ENCODE data around the gene UNC13D.

UNC13D gene

GRCh38 chr17:75840799-75841164 is 3.4 kb downstream of the UNC13D start:
- H3K27me3 ChIP-seq (replicated peaks; ENCODE audit: insufficient read depth, low read length), result peaks cover 7% of the 10 kb centered on the region; the same call in 1 of the 2 replicates
- DNase-seq, result no peak
- no peaks in the 10 kb centered on the region for H3K4me1 ChIP-seq (ENCODE audit: low read length)
- H3K9me2 ChIP-seq (replicated peaks; ENCODE audit: insufficient read depth, low read length), result no peaks in the 10 kb centered on the region
- no peak overlapping the region for H3K4me2 ChIP-seq (ENCODE audit: low read depth, low read length)
- H3K27ac ChIP-seq (ENCODE audit: low read length), result no peak overlapping the region
- no peak overlapping the region for H2AFZ ChIP-seq (ENCODE audit: low read length)
- no peaks in the 10 kb centered on the region for H3K79me2 ChIP-seq (ENCODE audit: low read length)
- no peaks in the 10 kb centered on the region for H3F3A ChIP-seq (ENCODE audit: insufficient read depth, low read length)
- H4K20me1 ChIP-seq (ENCODE audit: insufficient read depth, low read length), result no peaks in the 10 kb centered on the region
- no peak for TF ChIP-seq EZH2phosphoT487 (IDR thresholded peaks at IDR 0.05; ENCODE audit: low read length)
- TF ChIP-seq EZH2 (optimal IDR thresholded peaks at IDR 0.05; ENCODE audit: low read depth, low read length), result no peak
- no peak for TF ChIP-seq CTCF (IDR thresholded peaks at IDR 0.05; ENCODE audit: low read length)
- H3K36me3 ChIP-seq (replicated peaks; ENCODE audit: insufficient read depth, low read length), result no peaks in the 10 kb centered on the region
- no peak overlapping the region for H3K9ac ChIP-seq (ENCODE audit: low read length)
- no peaks in the 10 kb centered on the region for H3K9me3 ChIP-seq (replicated peaks; ENCODE audit: insufficient read depth, low read length)
- no peak overlapping the region for H3K4me3 ChIP-seq (ENCODE audit: low read length)

- Histone ChIP-seq H3K4me2 (ENCODE audit: low read depth, low read length) (no peak overlapping the region), H3K36me3 (replicated peaks; ENCODE audit: insufficient read depth, low read length) (no peaks in the 10 kb centered on the region), H4K20me1 (ENCODE audit: insufficient read depth, low read length) (no peaks in the 10 kb centered on the region), H3K9me2 (replicated peaks; ENCODE audit: insufficient read depth, low read length) (no peaks in the 10 kb centered on the region), H3K27ac (ENCODE audit: low read length) (no peak overlapping the region), H3K4me1 (ENCODE audit: low read length) (no peaks in the 10 kb centered on the region), H3F3A (ENCODE audit: insufficient read depth, low read length) (no peaks in the 10 kb centered on the region), H3K9ac (ENCODE audit: low read length) (no peak overlapping the region), H3K79me2 (ENCODE audit: low read length) (no peaks in the 10 kb centered on the region), H2AFZ (ENCODE audit: low read length) (no peak overlapping the region), H3K4me3 (ENCODE audit: low read length) (no peak overlapping the region), H3K9me3 (replicated peaks; ENCODE audit: insufficient read depth, low read length) (no peaks in the 10 kb centered on the region), H3K27me3 (replicated peaks; ENCODE audit: insufficient read depth, low read length) (peaks cover 7% of the 10 kb centered on the region; the same call in 1 of the 2 replicates)
- TF ChIP-seq EZH2phosphoT487 (IDR thresholded peaks at IDR 0.05; ENCODE audit: low read length), result no peak
- no peak for TF ChIP-seq EZH2 (optimal IDR thresholded peaks at IDR 0.05; ENCODE audit: low read depth, low read length)
- TF ChIP-seq CTCF (IDR thresholded peaks at IDR 0.05; ENCODE audit: low read length), result no peak
- no peak for DNase-seq
Measured at GRCh38 chr17:75839942-75840798, 4.0 kb downstream of the UNC13D start.

DNA sequence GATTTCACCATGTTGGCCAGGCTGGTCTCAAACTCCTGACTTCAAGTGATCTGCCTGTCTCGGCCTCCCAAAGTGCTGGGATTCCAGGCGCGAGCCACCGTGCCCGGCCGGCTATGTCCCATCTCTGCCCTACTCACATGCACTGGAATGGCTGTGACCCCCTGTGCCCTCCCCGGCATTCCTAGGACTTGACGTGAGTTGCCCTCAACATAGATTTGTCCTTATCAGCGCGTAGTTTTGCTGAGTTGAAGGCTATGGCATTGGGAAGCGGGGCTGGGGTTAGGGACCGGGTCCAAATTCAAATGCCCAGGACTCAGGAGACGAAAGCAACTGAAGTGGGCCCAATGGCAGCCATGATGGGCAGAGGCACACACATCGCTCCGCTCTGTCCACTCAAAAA is 5.8 kb downstream of the UNC13D start:
- H2AFZ ChIP-seq (ENCODE audit: low read length), result no peak overlapping the region
- no peaks in the 10 kb centered on the region for H3K36me3 ChIP-seq (replicated peaks; ENCODE audit: insufficient read depth, low read length)
- H4K20me1 ChIP-seq (ENCODE audit: insufficient read depth, low read length), result no peaks in the 10 kb centered on the region
- DNase-seq, result no peak
- H3K4me3 ChIP-seq (ENCODE audit: low read length), result no peak overlapping the region
- no peak overlapping the region for H3K4me2 ChIP-seq (ENCODE audit: low read depth, low read length)
- H3K9ac ChIP-seq (ENCODE audit: low read length), result no peak overlapping the region
- no peaks in the 10 kb centered on the region for H3F3A ChIP-seq (ENCODE audit: insufficient read depth, low read length)
- no peaks in the 10 kb centered on the region for H3K4me1 ChIP-seq (ENCODE audit: low read length)
- H3K9me2 ChIP-seq (replicated peaks; ENCODE audit: insufficient read depth, low read length), result no peaks in the 10 kb centered on the region
- no peak for TF ChIP-seq EZH2phosphoT487 (IDR thresholded peaks at IDR 0.05; ENCODE audit: low read length)
- TF ChIP-seq EZH2 (optimal IDR thresholded peaks at IDR 0.05; ENCODE audit: low read depth, low read length), result no peak
- TF ChIP-seq CTCF (IDR thresholded peaks at IDR 0.05; ENCODE audit: low read length), result no peak
- no peaks in the 10 kb centered on the region for H3K79me2 ChIP-seq (ENCODE audit: low read length)
- H3K27me3 ChIP-seq (replicated peaks; ENCODE audit: insufficient read depth, low read length), result peaks cover 7% of the 10 kb centered on the region; the same call in 1 of the 2 replicates
- no peaks in the 10 kb centered on the region for H3K9me3 ChIP-seq (replicated peaks; ENCODE audit: insufficient read depth, low read length)
- no peak overlapping the region for H3K27ac ChIP-seq (ENCODE audit: low read length)

Measured in MM.1S (cell line).